CD4-positive, alpha-beta T cell treated with Interleukin-21 for 1 hour (primary cell): ENCODE results near the gene ZNF302.
A peak's percentile ranks its signal among the peaks of the same experiment; 100 is the strongest.

Experiments used
- DNase-seq: peaks from one replicate; pipeline ENCODE4 v3.0.0-alpha.2; 2020

ZNF302 gene

DNA sequence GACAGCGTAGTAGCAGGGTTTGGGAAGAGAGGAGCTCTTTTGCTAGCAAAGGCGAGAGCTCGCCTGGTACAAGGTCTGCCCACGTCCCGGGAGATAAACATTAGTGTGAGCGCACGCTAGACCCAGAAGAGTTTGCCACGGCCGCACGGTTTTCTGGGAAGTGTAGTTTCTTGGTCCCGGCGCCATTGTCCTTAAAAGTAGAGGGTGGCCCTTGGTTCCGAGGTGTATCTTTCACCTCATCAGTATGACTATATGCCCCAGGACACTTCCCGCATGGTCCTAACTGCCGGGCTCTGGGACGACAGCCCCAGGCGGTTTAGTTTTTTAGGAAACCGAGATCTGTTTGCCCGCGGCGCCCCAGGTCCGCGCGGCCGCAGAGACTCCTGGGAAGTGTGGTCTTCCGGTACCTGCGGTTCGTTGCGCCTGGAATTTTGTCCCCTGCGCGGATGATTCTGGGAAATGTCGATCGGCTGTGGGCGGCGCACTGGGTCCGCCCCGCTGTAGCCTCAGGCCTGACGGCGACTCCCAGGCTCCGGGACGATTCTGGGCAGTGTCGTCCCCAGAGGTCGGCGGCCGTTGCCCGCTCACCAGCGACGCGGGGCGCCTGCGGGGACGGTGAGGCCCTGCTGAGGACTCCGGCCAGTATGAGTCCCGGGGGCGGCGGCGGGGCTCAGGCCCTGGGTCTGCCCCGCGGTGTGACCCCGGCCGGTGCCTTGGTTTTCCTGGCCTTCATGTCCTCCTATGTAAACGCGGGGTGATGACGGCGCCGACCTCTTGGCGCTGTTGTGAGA, 56.5 kb downstream of the ZNF302 start, which contains the start of gene ZNF181:
TSS of gene ZNF181 (plus strand) at position 498 of the 791 bp plus-strand sequence. CDS start 795 bp downstream, outside the sequence.
- DNase-seq = peak; percentile 86

DNA sequence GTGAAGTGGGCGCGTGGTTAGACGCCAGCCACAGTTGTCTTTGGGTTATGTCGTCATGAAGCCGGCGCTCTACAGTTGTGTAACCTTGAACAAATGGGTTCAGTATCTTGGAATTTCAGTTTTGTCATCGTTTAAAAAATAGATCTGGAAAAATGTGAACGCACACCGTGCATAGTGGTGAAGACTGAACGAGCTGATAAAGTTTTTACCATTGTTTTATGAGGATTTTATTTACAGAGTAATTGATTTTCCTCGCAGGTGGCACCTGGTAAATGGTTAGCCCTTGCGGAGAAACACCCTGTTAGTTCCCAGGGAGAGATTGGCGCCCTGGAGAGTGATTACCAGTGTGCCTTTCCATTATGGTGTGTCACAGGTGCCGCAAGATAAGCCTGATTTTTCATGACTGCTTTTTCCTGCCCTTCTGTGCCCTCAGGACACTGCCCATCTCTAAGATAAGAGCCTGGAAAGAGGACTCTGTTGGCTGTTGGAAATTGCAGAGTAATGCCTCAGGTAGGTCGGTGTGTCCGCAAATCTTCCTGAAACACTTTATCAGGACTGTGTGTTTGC, 57.1 kb downstream of the ZNF302 start:
- no peak for DNase-seq
